Spleen (tissue), 11 donors: Measurements from ENCODE around the gene SORCS1. TPM values are rescaled to one million over a fixed set of nuclear protein-coding genes. Genes with fewer than 3 reads are reported as not detected.

Source experiments
- DNase-seq: peaks from one replicate; pipeline ENCODE4 v3.0.0-alpha.2; 2020
- H3K27ac ChIP-seq, 8 donors: fragments of 200-600 bp; sonication (generic) in 7 of 8; 1 replicate in 4 of 8; 2 replicates in 4 of 8; pipeline versions ENCODE4 v1.5.0 to v1.8.0; 2016 to 2021; ENCODE audit warnings: inconsistent platforms in 4 of 8, mild to moderate bottlenecking in 4 of 8, moderate library complexity in 1 of 8
- H3K27me3 ChIP-seq, 7 donors: fragments of 200-600 bp; sonication (generic) in 6 of 7; replicated peaks in 1 of 7; 1 replicate in 4 of 7; 2 replicates in 3 of 7; pipeline versions ENCODE4 v1.5.0 to v1.8.0; 2016 to 2021; ENCODE audit warnings: inconsistent platforms in 3 of 7, mild to moderate bottlenecking in 1 of 7
- H3K36me3 ChIP-seq, 6 donors: fragments of 200-600 bp; sonication (generic) in 5 of 6; 1 replicate in 4 of 6; 2 replicates in 2 of 6; pipeline versions ENCODE4 v1.5.0 to v1.8.0; 2016 to 2021; ENCODE audit warnings: inconsistent platforms in 2 of 6
- H3K4me1 ChIP-seq, 6 donors: fragments of 200-600 bp; sonication (generic) in 5 of 6; 1 replicate in 3 of 6; 2 replicates in 3 of 6; pipeline versions ENCODE4 v1.5.0 to v1.8.0; 2016 to 2021; ENCODE audit warnings: inconsistent platforms in 3 of 6
- H3K4me3 ChIP-seq, 8 donors: fragments of 200-600 bp; sonication (generic) in 7 of 8; 1 replicate in 4 of 8; 2 replicates in 4 of 8; pipeline versions ENCODE4 v1.5.0 to v1.8.0; 2016 to 2021; ENCODE audit warnings: inconsistent platforms in 4 of 8, mild to moderate bottlenecking in 4 of 8, moderate library complexity in 2 of 8
- H3K9me3 ChIP-seq, 8 donors: fragments of 200-600 bp; sonication (generic) in 7 of 8; 1 replicate in 4 of 8; 2 replicates in 4 of 8; pipeline versions ENCODE4 v1.5.0 to v1.8.0; 2016 to 2021; ENCODE audit warnings: inconsistent platforms in 4 of 8
- POLR2A ChIP-seq, 3 donors: fragments of 450-650 bp; IDR thresholded peaks; one replicate each; pipeline ENCODE4 v1.5.1; 2017; ENCODE audit warnings: antibody characterized with exemption in 3 of 3, mild to moderate bottlenecking in 1 of 3
- POLR2AphosphoS5 ChIP-seq, 3 donors: sonication (generic); formaldehyde crosslinking; IDR thresholded peaks; one replicate each; pipeline ENCODE4 v1.5.1; 2017; ENCODE audit warnings: antibody characterized with exemption in 3 of 3
- WGBS, 5 donors: extraction: QIAGEN DNeasy Blood & Tissue Kit in 3 of 5; methylation state at CpG; one replicate each; pipeline versions ENCODE4 v1.1.5 to v1.1.7; 2013 to 2018; 5-methylcytosine and 5-hydroxymethylcytosine counted together
- intact Hi-C: fragments of 100-400 bp; cut with DNase I; formaldehyde crosslinking; loops from one replicate; pipeline ENCODE4 v1.15.0; 2023; ENCODE audit warnings: low total_unique reads
- polyA plus RNA-seq, 3 donors: library from polyadenylated mRNA; stranded (reverse); fragments of 200-250 nt; gene quantifications; one replicate each; pipeline ENCODE4 v1.2.1, GENCODE V29; 2013
- total RNA-seq, 7 donors: library from RNA; depleted of rRNA in 3 of 7; stranded (reverse); fragments of >200 nt in 3 of 7; fragmentation: NEBNext Ultra II Directional in 4 of 7; extraction: Animal tissue kit (Norgen Biotek cat#: 25700) in 4 of 7; gene quantifications; one replicate each; pipeline versions ENCODE4 v1.1.0 to v1.2.1, GENCODE V29; 2016 to 2021
- TF ChIP-seq, protein P1 (sequence below), 11 experiments: fragments of 200-600 bp in 7 of 11; fragments of 450-650 bp in 4 of 11; sonication (generic) in 4 of 11; IDR thresholded peaks in 8 of 11; conservative IDR thresholded peaks in 3 of 11; 1 replicate in 7 of 11; 2 replicates in 4 of 11; pipeline versions ENCODE4 v1.4.0 to v1.8.0; 2016 to 2021; ENCODE audit warnings: antibody characterized with exemption in 11 of 11, inconsistent platforms in 4 of 11, mild to moderate bottlenecking in 1 of 11
- donor health status: healthy with polysubstance abuse.
- donor health status: DM: no; HTN: no; CAD: no; lungs with moderate emphysema.
- donor health status: DM: no; HTN: no; CAD: no.
- donor health status: Bipolar disorder and iron deficiency.
- donor health status: healthy.
- donor health status: DM: no; HTN: no; CAD: no.
- donor health status: DM: yes; HTN: yes; CAD: no.

SORCS1 gene
- total and polyA plus RNA-seq, 10 donors, result 0.67 to 2.7 (median 1.6) TPM

DNA sequence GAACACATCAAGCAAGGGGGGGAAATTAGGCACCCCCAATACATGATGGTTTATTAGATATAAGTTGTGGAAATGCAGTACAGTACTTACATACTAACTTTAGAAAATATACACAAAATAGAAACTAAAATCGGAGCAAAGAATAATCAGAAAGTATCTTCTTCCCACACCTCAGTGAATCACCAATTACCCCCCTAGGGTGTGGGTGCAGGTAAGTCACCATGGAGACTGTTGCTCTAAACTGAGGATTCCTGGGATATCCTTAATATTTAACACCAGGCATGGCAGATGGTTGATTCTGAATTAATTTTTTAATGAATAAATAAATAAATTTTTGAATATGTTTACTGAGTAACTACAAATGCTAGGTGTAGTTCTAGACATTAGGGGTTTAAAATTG, 424.4 kb downstream of the SORCS1 start:
- 85 to 97% (median 94%) methylated on average over 1 of the region's 1 CpG for WGBS, 5 donors
- no peaks in the 10 kb centered on the region for H3K4me1 ChIP-seq
- H3K36me3 ChIP-seq, result no peaks in the 10 kb centered on the region
- TF ChIP-seq POLR2AphosphoS5 (IDR thresholded peaks at IDR 0.05) (no peak), POLR2A (IDR thresholded peaks at IDR 0.05) (no peak)
- TF ChIP-seq, protein P1, sequence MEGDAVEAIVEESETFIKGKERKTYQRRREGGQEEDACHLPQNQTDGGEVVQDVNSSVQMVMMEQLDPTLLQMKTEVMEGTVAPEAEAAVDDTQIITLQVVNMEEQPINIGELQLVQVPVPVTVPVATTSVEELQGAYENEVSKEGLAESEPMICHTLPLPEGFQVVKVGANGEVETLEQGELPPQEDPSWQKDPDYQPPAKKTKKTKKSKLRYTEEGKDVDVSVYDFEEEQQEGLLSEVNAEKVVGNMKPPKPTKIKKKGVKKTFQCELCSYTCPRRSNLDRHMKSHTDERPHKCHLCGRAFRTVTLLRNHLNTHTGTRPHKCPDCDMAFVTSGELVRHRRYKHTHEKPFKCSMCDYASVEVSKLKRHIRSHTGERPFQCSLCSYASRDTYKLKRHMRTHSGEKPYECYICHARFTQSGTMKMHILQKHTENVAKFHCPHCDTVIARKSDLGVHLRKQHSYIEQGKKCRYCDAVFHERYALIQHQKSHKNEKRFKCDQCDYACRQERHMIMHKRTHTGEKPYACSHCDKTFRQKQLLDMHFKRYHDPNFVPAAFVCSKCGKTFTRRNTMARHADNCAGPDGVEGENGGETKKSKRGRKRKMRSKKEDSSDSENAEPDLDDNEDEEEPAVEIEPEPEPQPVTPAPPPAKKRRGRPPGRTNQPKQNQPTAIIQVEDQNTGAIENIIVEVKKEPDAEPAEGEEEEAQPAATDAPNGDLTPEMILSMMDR (IDR thresholded peaks at IDR 0.05 in 8 of 11, conservative IDR thresholded peaks at IDR 0.05 in 3 of 11), result no peak
- no peaks in the 10 kb centered on the region for H3K27me3 ChIP-seq
- H3K4me3 ChIP-seq, result no peak overlapping the region
- DNase-seq, result no peak
- intact Hi-C loops, result no loop called here
- no peak overlapping the region for H3K27ac ChIP-seq
- H3K9me3 ChIP-seq, result no peaks in the 10 kb centered on the region

DNA sequence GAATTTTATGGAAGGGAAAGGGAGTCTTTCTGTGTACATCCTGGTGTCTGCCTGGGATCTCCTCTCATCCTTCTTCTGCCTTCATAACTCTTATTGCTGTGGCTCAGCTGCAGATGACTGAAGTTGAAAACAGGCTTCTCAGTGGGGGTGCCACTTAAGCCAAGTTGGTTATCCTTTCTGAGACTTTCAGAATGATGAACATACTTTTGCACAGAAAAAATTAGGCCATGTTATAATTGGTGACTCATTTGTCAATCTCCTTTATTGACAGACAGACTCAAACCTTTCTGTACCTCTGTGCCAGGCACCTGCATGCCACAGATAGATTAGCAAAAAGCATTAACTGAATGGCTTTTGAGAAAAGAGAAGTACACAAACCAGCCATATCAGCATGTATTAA, 430.3 kb downstream of the SORCS1 start:
- Histone ChIP-seq H3K27ac (no peak overlapping the region), H3K9me3 (no peaks in the 10 kb centered on the region), H3K36me3 (no peaks in the 10 kb centered on the region), H3K4me3 (no peak overlapping the region), H3K27me3 (no peaks in the 10 kb centered on the region), H3K4me1 (no peaks in the 10 kb centered on the region)
- no peak for TF ChIP-seq POLR2A (IDR thresholded peaks at IDR 0.05)
- no peak for TF ChIP-seq POLR2AphosphoS5 (IDR thresholded peaks at IDR 0.05)
- TF ChIP-seq, protein P1 (IDR thresholded peaks at IDR 0.05 in 8 of 11, conservative IDR thresholded peaks at IDR 0.05 in 3 of 11), result no peak
- intact Hi-C loops, result no loop called here
- DNase-seq, result no peak

DNA sequence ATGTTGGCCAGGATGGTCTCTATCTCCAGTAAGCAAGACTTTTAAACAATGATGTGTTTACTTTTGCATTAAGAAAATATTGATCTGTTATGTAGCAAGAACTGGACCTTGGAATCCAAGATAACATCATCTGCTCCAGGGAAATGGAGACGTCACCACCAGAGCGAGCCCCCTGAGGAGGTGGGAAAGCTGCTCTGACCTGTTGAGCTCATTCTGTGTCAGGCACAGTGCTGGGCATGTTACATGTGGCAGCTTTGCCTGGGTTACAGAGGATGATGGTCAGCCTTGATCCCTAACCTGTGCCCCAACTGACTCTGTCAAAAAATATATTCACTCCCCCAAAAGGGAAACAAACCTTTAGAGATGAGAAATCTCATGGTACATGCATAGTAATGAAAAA, 436.3 kb downstream of the SORCS1 start:
- no peak overlapping the region for H3K27ac ChIP-seq
- no peaks in the 10 kb centered on the region for H3K4me1 ChIP-seq
- no peaks in the 10 kb centered on the region for H3K36me3 ChIP-seq
- 67 to 81% (median 80%) methylated on average over 2 of the region's 2 CpGs for WGBS, 5 donors
- H3K9me3 ChIP-seq, result no peaks in the 10 kb centered on the region
- no peak for DNase-seq
- H3K4me3 ChIP-seq, result no peak overlapping the region
- TF ChIP-seq POLR2A (IDR thresholded peaks at IDR 0.05) (no peak), POLR2AphosphoS5 (IDR thresholded peaks at IDR 0.05) (no peak)
- TF ChIP-seq, protein P1 (IDR thresholded peaks at IDR 0.05 in 8 of 11, conservative IDR thresholded peaks at IDR 0.05 in 3 of 11), result no peak
- no peaks in the 10 kb centered on the region for H3K27me3 ChIP-seq
- intact Hi-C loops, result no loop called here

DNA sequence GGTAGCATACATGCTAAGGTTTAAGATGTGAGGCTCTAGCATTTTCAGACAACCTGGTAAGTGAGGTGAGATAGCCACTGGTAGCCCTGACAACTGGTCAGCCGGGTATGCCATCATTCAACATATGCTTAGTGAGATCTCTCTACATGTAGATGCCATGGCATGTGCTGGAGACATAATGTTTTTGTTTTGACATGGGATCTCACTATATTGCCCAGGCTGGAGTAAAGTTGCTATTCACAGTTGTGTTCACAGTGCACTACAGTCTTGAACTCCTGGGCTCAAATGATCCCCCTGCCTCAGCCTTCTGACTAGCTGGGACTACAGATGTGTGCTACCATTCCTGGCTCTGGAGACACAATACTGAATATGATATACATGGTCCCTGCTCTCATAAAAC, 437.3 kb downstream of the SORCS1 start:
- intact Hi-C loops, result no loop called here
- H3K4me3 ChIP-seq, result no peak overlapping the region
- 67 to 87% (median 82%) methylated on average over 1 of the region's 1 CpG for WGBS, 5 donors
- no peak for DNase-seq
- TF ChIP-seq POLR2AphosphoS5 (IDR thresholded peaks at IDR 0.05) (no peak), POLR2A (IDR thresholded peaks at IDR 0.05) (no peak)
- TF ChIP-seq, protein P1 (IDR thresholded peaks at IDR 0.05 in 8 of 11, conservative IDR thresholded peaks at IDR 0.05 in 3 of 11), result no peak
- no peak overlapping the region for H3K27ac ChIP-seq
- H3K9me3 ChIP-seq, result no peaks in the 10 kb centered on the region
- no peaks in the 10 kb centered on the region for H3K36me3 ChIP-seq
- no peaks in the 10 kb centered on the region for H3K27me3 ChIP-seq
- no peaks in the 10 kb centered on the region for H3K4me1 ChIP-seq
